HEK293T (cell line): ENCODE measurements around the gene SETD1A.

Experiments used
- CTCF ChIA-PET: fragments of 350-600 bp; formaldehyde crosslinking; extraction: SDS; loops from one replicate; lab custom pipeline; 2021; ENCODE audit warnings: antibody characterized with exemption, inconsistent platforms; lab: Yijun Ruan, JAX
- POLR2A ChIA-PET: fragments of 350-600 bp; formaldehyde crosslinking; extraction: SDS; loops from one replicate; lab custom pipeline; 2020; ENCODE audit warnings: antibody characterized with exemption, inconsistent platforms; lab: Yijun Ruan, JAX
- DNase-seq: peaks from one replicate; pipeline ENCODE4 v3.0.0; 2012; ENCODE audit warnings: mixed read lengths; ENCODE audit errors: extremely low spot score
- ARNT ChIP-seq: fragments of 450-650 bp; IDR thresholded peaks from 2 replicates; pipeline ENCODE4 v1.6.1; 2017; ENCODE audit warnings: mild to moderate bottlenecking
- BHLHE40 ChIP-seq: fragments of 450-650 bp; IDR thresholded peaks from 2 replicates; pipeline ENCODE4 v1.6.1; 2016; ENCODE audit warnings: mild to moderate bottlenecking, moderate library complexity, borderline replicate concordance
- CTBP1 ChIP-seq: fragments of 450-650 bp; IDR thresholded peaks from 2 replicates; pipeline ENCODE4 v1.6.1; 2016; ENCODE audit warnings: borderline replicate concordance
- ELF4 ChIP-seq: fragments of 450-650 bp; IDR thresholded peaks from 2 replicates; pipeline ENCODE4 v1.6.1; 2017; ENCODE audit warnings: antibody characterized with exemption
- FOXA1 ChIP-seq: fragments of 450-650 bp; IDR thresholded peaks from 2 replicates; pipeline ENCODE4 v1.6.1; 2016; ENCODE audit warnings: mild to moderate bottlenecking
- FOXK2 ChIP-seq: fragments of 450-650 bp; IDR thresholded peaks from 2 replicates; pipeline ENCODE4 v1.6.1; 2016; ENCODE audit warnings: mild to moderate bottlenecking
- FOXM1 ChIP-seq: fragments of 450-650 bp; IDR thresholded peaks from 2 replicates; pipeline ENCODE4 v1.6.1; 2017; ENCODE audit warnings: mild to moderate bottlenecking, borderline replicate concordance
- HDGF ChIP-seq: fragments of 450-650 bp; IDR thresholded peaks from 2 replicates; pipeline ENCODE4 v1.6.1; 2017; ENCODE audit warnings: antibody characterized with exemption, borderline replicate concordance
- L3MBTL2 ChIP-seq: fragments of 450-650 bp; conservative IDR thresholded peaks from 2 replicates; pipeline ENCODE4 v1.6.1; 2016; ENCODE audit warnings: mild to moderate bottlenecking
- LEF1 ChIP-seq: fragments of 450-650 bp; IDR thresholded peaks from 2 replicates; pipeline ENCODE4 v1.6.1; 2017; ENCODE audit warnings: mild to moderate bottlenecking, borderline replicate concordance
- NFRKB ChIP-seq: fragments of 450-650 bp; IDR thresholded peaks from 2 replicates; pipeline ENCODE4 v1.6.1; 2016; ENCODE audit warnings: mild to moderate bottlenecking, moderate library complexity
- PKNOX1 ChIP-seq: fragments of 450-650 bp; IDR thresholded peaks from 2 replicates; pipeline ENCODE4 v1.6.1; 2016
- SP1 ChIP-seq: fragments of 450-650 bp; IDR thresholded peaks from 2 replicates; pipeline ENCODE4 v1.6.1; 2017
- SUZ12 ChIP-seq: fragments of 450-650 bp; IDR thresholded peaks from 2 replicates; pipeline ENCODE4 v1.6.1; 2016; ENCODE audit warnings: mild to moderate bottlenecking
- TARDBP ChIP-seq: fragments of 450-650 bp; IDR thresholded peaks from 2 replicates; pipeline ENCODE4 v1.6.1; 2016
- ZNF384 ChIP-seq: fragments of 450-650 bp; IDR thresholded peaks from 2 replicates; pipeline ENCODE4 v1.6.1; 2016

SETD1A gene

DNA sequence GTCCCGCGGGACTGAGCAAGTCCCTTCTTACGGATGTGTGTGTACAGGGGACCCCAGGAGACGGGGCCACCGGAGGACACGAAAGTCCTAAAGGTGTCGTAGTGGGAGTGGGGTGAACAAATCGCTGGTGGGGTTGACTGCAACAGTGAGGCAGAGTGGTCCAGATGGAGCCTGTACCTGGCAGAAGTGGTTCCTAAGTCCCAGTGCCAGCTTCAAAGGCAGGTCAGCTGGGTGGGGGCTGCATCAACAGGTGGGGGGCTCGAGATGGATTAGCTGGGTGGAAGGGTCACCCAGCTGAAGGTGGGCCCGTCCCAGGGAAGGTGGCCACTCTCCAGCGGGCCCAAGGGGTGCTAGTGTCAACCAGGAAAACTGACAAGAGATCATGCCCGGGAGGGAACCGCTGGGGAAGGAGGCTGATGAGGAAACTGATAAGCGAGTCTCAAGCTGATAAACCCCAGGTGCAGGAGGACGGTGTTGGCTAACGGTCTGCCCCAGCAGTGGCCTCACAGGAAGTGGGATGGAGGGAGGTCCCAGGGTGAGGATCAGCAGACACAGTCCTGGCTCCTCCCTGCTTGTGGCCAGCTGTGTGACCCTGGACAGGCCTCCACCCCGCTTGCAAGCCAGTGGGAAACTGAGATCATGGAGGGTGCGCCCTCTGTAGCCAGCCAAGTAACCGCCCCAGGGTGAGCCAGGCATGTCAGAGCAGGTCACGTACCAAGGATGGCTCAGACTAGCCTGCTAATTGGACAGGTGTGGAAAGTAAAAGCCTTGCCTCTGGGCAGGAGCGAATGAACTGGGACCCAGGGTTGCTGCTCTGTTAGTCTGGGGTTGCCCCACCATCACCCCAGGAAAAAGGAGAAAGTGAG lies 7.7 kb upstream of the SETD1A start:
- no peak for DNase-seq
- ChIA-PET CTCF (interaction anchor here (0.5 to 1.4 kb wide), 5 partner anchors 15 to 1137 kb away, joined by 3 to 6 read pairs (median 3); partner anchors contain the start of gene HSD3B7), POLR2A (interaction anchor here (0.9 to 1.1 kb wide), 2 partner anchors 1051 to 1144 kb away, joined by 3 read pairs; partner anchors contain the start of genes MAZ and SEZ6L2)
- TF ChIP-seq BHLHE40 = no peak
- no peak for TF ChIP-seq FOXK2
- TF ChIP-seq ZNF384 = no peak
- no peak for TF ChIP-seq FOXM1
- no peak for TF ChIP-seq ARNT
- no peak for TF ChIP-seq LEF1
- no peak for TF ChIP-seq L3MBTL2
- TF ChIP-seq CTBP1 = no peak
- no peak for TF ChIP-seq TARDBP
- TF ChIP-seq PKNOX1 = no peak
- TF ChIP-seq SP1 = no peak
- no peak for TF ChIP-seq NFRKB
- TF ChIP-seq SUZ12 = no peak
- no peak for TF ChIP-seq FOXA1
- no peak for TF ChIP-seq HDGF
- TF ChIP-seq ELF4 = no peak

DNA sequence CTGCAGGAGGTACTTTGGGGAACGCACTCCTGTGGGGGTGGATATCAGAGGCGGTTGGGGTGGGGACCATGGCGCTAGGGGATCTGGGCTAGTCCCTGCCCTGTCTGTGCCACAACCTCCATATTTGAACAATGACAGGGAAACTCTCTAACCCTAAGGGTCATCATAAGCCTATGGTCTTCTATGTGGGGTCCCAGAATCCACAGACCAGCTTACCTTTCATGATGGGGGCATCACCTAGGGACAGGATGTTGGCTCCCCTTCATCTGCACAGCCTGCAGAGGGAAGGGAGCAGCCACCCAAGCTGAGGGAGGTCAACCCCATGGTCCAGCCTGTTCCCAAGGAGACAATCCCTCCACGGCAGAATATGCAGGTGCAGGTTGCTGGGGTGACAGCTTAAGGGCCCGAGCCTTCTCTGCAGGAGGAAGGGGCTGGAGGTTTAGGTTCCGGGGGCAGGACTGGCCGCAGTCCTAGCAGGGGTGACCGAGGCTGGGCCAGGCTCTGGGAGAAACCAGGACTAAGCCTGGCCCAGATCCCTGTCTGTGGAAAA lies 7.0 kb upstream of the SETD1A start:
- ChIA-PET POLR2A (interaction anchor here (0.9 to 1.1 kb wide), 2 partner anchors 1051 to 1144 kb away, joined by 3 read pairs; partner anchors contain the start of genes MAZ and SEZ6L2), CTCF (interaction anchor here (0.9 to 1.4 kb wide), 2 partner anchors 15 to 106 kb away, joined by 3 to 4 read pairs; no protein-coding TSS in a partner anchor)
- TF ChIP-seq FOXK2 (no peak), PKNOX1 (no peak), ELF4 (no peak), BHLHE40 (no peak), ZNF384 (no peak), SP1 (no peak), CTBP1 (no peak), HDGF (no peak), NFRKB (no peak), FOXA1 (no peak), SUZ12 (no peak), ARNT (no peak), L3MBTL2 (no peak), LEF1 (no peak), TARDBP (no peak), FOXM1 (no peak)
- DNase-seq = no peak

GRCh38 chr16:30951193-30951592 lies 6.4 kb upstream of the SETD1A start:
- no peak for DNase-seq
- no peak for TF ChIP-seq FOXM1
- no peak for TF ChIP-seq FOXA1
- TF ChIP-seq ELF4 = no peak
- no peak for TF ChIP-seq ZNF384
- TF ChIP-seq HDGF = no peak
- TF ChIP-seq CTBP1 = no peak
- no peak for TF ChIP-seq FOXK2
- TF ChIP-seq NFRKB = no peak
- TF ChIP-seq PKNOX1 = no peak
- TF ChIP-seq SP1 = no peak
- POLR2A ChIA-PET = no interaction called here
- CTCF ChIA-PET = interaction anchor here (1.1 kb wide), 1 partner anchor 9 kb away, joined by 4 read pairs; no protein-coding TSS in a partner anchor

- DNase-seq = no peak
- TF ChIP-seq NFRKB (no peak), ARNT (no peak)
- POLR2A ChIA-PET = interaction anchor here (2.5 kb wide), 1 partner anchor 228 kb away, joined by 7 read pairs; the partner anchor contains the start of gene FUS
- CTCF ChIA-PET = interaction anchor here (0.6 to 1.1 kb wide), 2 partner anchors 10 to 33 kb away, joined by 3 to 4 read pairs; no protein-coding TSS in a partner anchor
Observed at GRCh38 chr16:30951750-30952149, 5.8 kb upstream of the SETD1A start.

DNA sequence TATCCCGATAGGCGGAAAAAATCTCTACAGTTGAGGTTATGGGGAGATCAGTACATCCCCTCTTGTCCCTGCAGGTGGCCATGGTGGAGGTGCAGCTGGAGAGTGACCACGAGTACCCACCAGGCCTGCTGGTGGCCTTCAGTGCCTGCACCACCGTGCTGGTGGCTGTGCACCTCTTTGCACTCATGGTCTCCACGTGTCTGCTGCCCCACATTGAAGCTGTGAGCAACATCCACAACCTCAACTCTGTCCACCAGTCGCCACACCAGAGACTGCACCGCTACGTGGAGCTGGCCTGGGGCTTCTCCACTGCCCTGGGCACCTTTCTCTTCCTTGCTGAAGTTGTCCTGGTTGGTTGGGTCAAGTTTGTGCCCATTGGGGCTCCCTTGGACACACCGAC lies 4.4 kb upstream of the SETD1A start:
- no peak for DNase-seq
- TF ChIP-seq ZNF384 (no peak), FOXA1 (no peak)
- ChIA-PET POLR2A (interaction anchor here (1.0 to 2.5 kb wide), 6 partner anchors 57 to 1146 kb away, joined by 3 to 7 read pairs (median 4); partner anchors contain the start of genes ALDOA, CTF1, FUS and KAT8), CTCF (interaction anchor here (0.6 to 3.3 kb wide), 12 partner anchors 10 to 1142 kb away, joined by 3 to 39 read pairs (median 4); partner anchors contain the start of genes HSD3B7 and TLCD3B)
